ES-I3 (cell line): ENCODE data around the gene TRAF2.

Experiments used
- H3K36me3 ChIP-seq: 2 replicates; pipeline ENCODE4 v1.6.1; 2013; ENCODE audit warnings: mild to moderate bottlenecking, low read length, control low read depth, moderate library complexity; ENCODE audit not compliant: insufficient read depth
- H3K4me1 ChIP-seq: 2 replicates; pipeline ENCODE4 v1.6.1; 2013; ENCODE audit warnings: mild to moderate bottlenecking, control low read depth, low read length; ENCODE audit not compliant: insufficient read depth
- H3K9ac ChIP-seq: 2 replicates; pipeline ENCODE4 v1.6.1; 2013; ENCODE audit warnings: low read depth, mild to moderate bottlenecking, low read length, moderate library complexity
- H3K9me3 ChIP-seq: 2 replicates; pipeline ENCODE4 v1.6.1; 2013; ENCODE audit warnings: mild to moderate bottlenecking, low read length, moderate library complexity; ENCODE audit not compliant: control insufficient read depth, insufficient read depth

TRAF2 gene

GRCh38 chr9:136900988-136901515 is 14.7 kb downstream of the TRAF2 start:
- Histone ChIP-seq H3K36me3 (peaks cover 25% of the 10 kb centered on the region), H3K9ac (no peak overlapping the region), H3K4me1 (peaks cover 4% of the 10 kb centered on the region; the same call in 1 of the 2 replicates), H3K9me3 (no peaks in the 10 kb centered on the region)

GRCh38 chr9:136901516-136902258 is 15.4 kb downstream of the TRAF2 start:
- Histone ChIP-seq H3K9me3 (no peaks in the 10 kb centered on the region), H3K36me3 (peaks cover 25% of the 10 kb centered on the region), H3K9ac (no peak overlapping the region), H3K4me1 (peaks cover 4% of the 10 kb centered on the region; the same call in 1 of the 2 replicates)

GRCh38 chr9:136902259-136902821 is 16.0 kb downstream of the TRAF2 start:
- Histone ChIP-seq H3K9me3 (no peaks in the 10 kb centered on the region), H3K4me1 (peaks cover 4% of the 10 kb centered on the region; the same call in 1 of the 2 replicates), H3K36me3 (peaks cover 25% of the 10 kb centered on the region), H3K9ac (no peak overlapping the region)

GRCh38 chr9:136903041-136903554 is 16.8 kb downstream of the TRAF2 start:
- Histone ChIP-seq H3K36me3 (peaks cover 25% of the 10 kb centered on the region), H3K4me1 (peaks cover 4% of the 10 kb centered on the region; the same call in 1 of the 2 replicates), H3K9me3 (no peaks in the 10 kb centered on the region), H3K9ac (no peak overlapping the region)

GRCh38 chr9:136906266-136906665 is 19.9 kb downstream of the TRAF2 start:
- H3K9me3 ChIP-seq: no peaks in the 10 kb centered on the region
- H3K36me3 ChIP-seq: peaks cover 10% of the 10 kb centered on the region; the same call in 1 of the 2 replicates
- H3K4me1 ChIP-seq: peaks cover 2% of the 10 kb centered on the region; the same call in 1 of the 2 replicates
- no peak overlapping the region for H3K9ac ChIP-seq

GRCh38 chr9:136907011-136907914 is 20.9 kb downstream of the TRAF2 start:
- peaks cover 4% of the 10 kb centered on the region; the same call in 1 of the 2 replicates for H3K36me3 ChIP-seq
- H3K9ac ChIP-seq: no peak overlapping the region

GRCh38 chr9:136910197-136910900 is 24.0 kb downstream of the TRAF2 start:
- H3K4me1 ChIP-seq: no peaks in the 10 kb centered on the region
- H3K9me3 ChIP-seq: no peaks in the 10 kb centered on the region
- H3K9ac ChIP-seq: no peak overlapping the region
- peaks cover 2% of the 10 kb centered on the region; the same call in 1 of the 2 replicates for H3K36me3 ChIP-seq

More at GRCh38 chr9:136907011-136907914, 20.9 kb downstream of the TRAF2 start:
- H3K9me3 ChIP-seq: no peaks in the 10 kb centered on the region
- no peaks in the 10 kb centered on the region for H3K4me1 ChIP-seq

GRCh38 chr9:136910901-136911245 is 24.6 kb downstream of the TRAF2 start:
- H3K36me3 ChIP-seq: peaks cover 4% of the 10 kb centered on the region; the same call in 1 of the 2 replicates
- H3K9me3 ChIP-seq: no peaks in the 10 kb centered on the region
- H3K9ac ChIP-seq: no peak overlapping the region
- H3K4me1 ChIP-seq: no peaks in the 10 kb centered on the region

- H3K36me3 ChIP-seq: peaks cover 4% of the 10 kb centered on the region; the same call in 1 of the 2 replicates
- H3K4me1 ChIP-seq: no peaks in the 10 kb centered on the region
- H3K9ac ChIP-seq: no peak overlapping the region
- H3K9me3 ChIP-seq: no peaks in the 10 kb centered on the region
Measured at GRCh38 chr9:136913701-136914438, 27.6 kb downstream of the TRAF2 start.

- Histone ChIP-seq H3K9me3 (no peaks in the 10 kb centered on the region), H3K9ac (no peak overlapping the region), H3K36me3 (peaks cover 11% of the 10 kb centered on the region; the same call in 1 of the 2 replicates), H3K4me1 (no peaks in the 10 kb centered on the region)
Measured at GRCh38 chr9:136915632-136916329, 29.5 kb downstream of the TRAF2 start.

GRCh38 chr9:136916330-136917184 is 30.2 kb downstream of the TRAF2 start:
- H3K36me3 ChIP-seq: peaks cover 11% of the 10 kb centered on the region; the same call in 1 of the 2 replicates
- H3K9me3 ChIP-seq: no peaks in the 10 kb centered on the region
- H3K9ac ChIP-seq: no peak overlapping the region
- no peaks in the 10 kb centered on the region for H3K4me1 ChIP-seq

- Histone ChIP-seq H3K4me1 (no peaks in the 10 kb centered on the region), H3K9me3 (no peaks in the 10 kb centered on the region), H3K9ac (no peak overlapping the region), H3K36me3 (peaks cover 15% of the 10 kb centered on the region)
Measured at GRCh38 chr9:136917902-136918301, 31.6 kb downstream of the TRAF2 start.
